SK-N-SH treated with all-trans-retinoic acid at 6 μM for 48 hours (cell line): Measurements from ENCODE around the gene STMN1.

ENCODE experiments used
- ATAC-seq: fragments of 200-7000 bp; cut with Tn5 transposase; 3 replicates; pipeline ENCODE4 v1.9.1; 2020; ENCODE audit warnings: mild to moderate bottlenecking, moderate library complexity
- ARNTL ChIP-seq: fragments of 450-650 bp; formaldehyde crosslinking; IDR thresholded peaks from 2 replicates; pipeline ENCODE4 v1.5.0; 2020; ENCODE audit warnings: low read depth, mild to moderate bottlenecking, moderate library complexity, borderline replicate concordance
- BACH2 ChIP-seq: fragments of 250-450 bp; sonication (Bioruptor Pico); IDR thresholded peaks from 2 replicates; pipeline ENCODE4 v1.9.0; 2021; ENCODE audit warnings: mild to moderate bottlenecking, borderline replicate concordance
- CSDC2 ChIP-seq: fragments of 250-450 bp; sonication (Bioruptor Pico); IDR thresholded peaks from 2 replicates; pipeline ENCODE4 v1.5.0; 2020; ENCODE audit warnings: mild to moderate bottlenecking, moderate library complexity
- ESRRG ChIP-seq: fragments of 250-450 bp; sonication (Bioruptor Pico); IDR thresholded peaks from 2 replicates; pipeline ENCODE4 v1.6.1; 2021; ENCODE audit warnings: mild to moderate bottlenecking
- GLIS3 ChIP-seq: fragments of 250-450 bp; sonication (Bioruptor Pico); IDR thresholded peaks from 2 replicates; pipeline ENCODE4 v1.5.0; 2020; ENCODE audit warnings: mild to moderate bottlenecking, moderate library complexity
- ISL1 ChIP-seq: fragments of 250-450 bp; sonication (Bioruptor Pico); IDR thresholded peaks from 2 replicates; pipeline ENCODE4 v2.1.2; 2022; ENCODE audit warnings: mild to moderate bottlenecking, moderate library complexity
- OSR1 ChIP-seq: fragments of 250-450 bp; sonication (Bioruptor Pico); IDR thresholded peaks from 2 replicates; pipeline ENCODE4 v1.8.0; 2022; ENCODE audit warnings: moderate library complexity, mild to moderate bottlenecking, inconsistent platforms
- PPARA ChIP-seq: fragments of 250-450 bp; sonication (Bioruptor Pico); IDR thresholded peaks from 2 replicates; pipeline ENCODE4 v1.5.0; 2020; ENCODE audit warnings: mild to moderate bottlenecking, borderline replicate concordance
- RARB ChIP-seq: fragments of 250-450 bp; sonication (Bioruptor Pico); IDR thresholded peaks from 2 replicates; pipeline ENCODE4 v1.8.0; 2021; ENCODE audit warnings: mild to moderate bottlenecking, moderate library complexity
- SNAI2 ChIP-seq: fragments of 250-450 bp; sonication (Bioruptor Pico); IDR thresholded peaks from 2 replicates; pipeline ENCODE4 v1.5.0; 2020; ENCODE audit warnings: mild to moderate bottlenecking, moderate library complexity
- TCF4 ChIP-seq: fragments of 250-450 bp; sonication (Bioruptor Pico); IDR thresholded peaks from 2 replicates; pipeline ENCODE4 v1.8.0; 2021; ENCODE audit warnings: mild to moderate bottlenecking, moderate library complexity, borderline replicate concordance
- TOX ChIP-seq: fragments of 250-450 bp; sonication (Bioruptor Pico); IDR thresholded peaks from 2 replicates; pipeline ENCODE4 v1.8.0; 2021; ENCODE audit warnings: mild to moderate bottlenecking, moderate library complexity, borderline replicate concordance
- ZFP3 ChIP-seq: fragments of 250-450 bp; sonication (Bioruptor Pico); IDR thresholded peaks from 2 replicates; pipeline ENCODE4 v1.5.0; 2020; ENCODE audit warnings: mild to moderate bottlenecking, moderate library complexity
- ZFP30 ChIP-seq: fragments of 450-650 bp; formaldehyde crosslinking; IDR thresholded peaks from 2 replicates; pipeline ENCODE4 v1.5.0; 2022; ENCODE audit warnings: mild to moderate bottlenecking, moderate library complexity
- ZNF565 ChIP-seq: fragments of 450-650 bp; formaldehyde crosslinking; conservative IDR thresholded peaks from 2 replicates; pipeline ENCODE4 v1.5.0; 2020; ENCODE audit warnings: low read depth, mild to moderate bottlenecking, moderate library complexity
- ZNF70 ChIP-seq: fragments of 450-650 bp; formaldehyde crosslinking; IDR thresholded peaks from 2 replicates; pipeline ENCODE4 v1.5.0; 2020; ENCODE audit warnings: mild to moderate bottlenecking, moderate library complexity
- ZNF8 ChIP-seq: fragments of 450-650 bp; formaldehyde crosslinking; IDR thresholded peaks from 2 replicates; pipeline ENCODE4 v1.5.0; 2020; ENCODE audit warnings: mild to moderate bottlenecking, moderate library complexity
- TF ChIP-seq, protein P1 (sequence below): fragments of 250-450 bp; sonication (Bioruptor Pico); IDR thresholded peaks from 2 replicates; pipeline ENCODE4 v1.8.0; 2021; ENCODE audit warnings: low read depth, mild to moderate bottlenecking, moderate library complexity, borderline replicate concordance
- TF ChIP-seq, protein P2 (sequence below): fragments of 250-450 bp; sonication (Bioruptor Pico); IDR thresholded peaks from 2 replicates; pipeline ENCODE4 v1.5.1; 2021; ENCODE audit warnings: mild to moderate bottlenecking, moderate library complexity
- TF ChIP-seq, protein P3 (sequence below): fragments of 250-450 bp; sonication (Bioruptor Pico); IDR thresholded peaks from 2 replicates; pipeline ENCODE4 v1.5.1; 2020; ENCODE audit warnings: low read depth, mild to moderate bottlenecking, moderate library complexity
- TF ChIP-seq, protein P4 (sequence below): fragments of 250-450 bp; sonication (Bioruptor Pico); IDR thresholded peaks from 2 replicates; pipeline ENCODE4 v1.8.0; 2020; ENCODE audit warnings: mild to moderate bottlenecking, moderate library complexity, borderline replicate concordance
- TF ChIP-seq, protein P5 (sequence below): fragments of 250-450 bp; sonication (Bioruptor Pico); IDR thresholded peaks from 2 replicates; pipeline ENCODE4 v1.5.0; 2020; ENCODE audit warnings: mild to moderate bottlenecking, moderate library complexity

The STMN1 gene

DNA sequence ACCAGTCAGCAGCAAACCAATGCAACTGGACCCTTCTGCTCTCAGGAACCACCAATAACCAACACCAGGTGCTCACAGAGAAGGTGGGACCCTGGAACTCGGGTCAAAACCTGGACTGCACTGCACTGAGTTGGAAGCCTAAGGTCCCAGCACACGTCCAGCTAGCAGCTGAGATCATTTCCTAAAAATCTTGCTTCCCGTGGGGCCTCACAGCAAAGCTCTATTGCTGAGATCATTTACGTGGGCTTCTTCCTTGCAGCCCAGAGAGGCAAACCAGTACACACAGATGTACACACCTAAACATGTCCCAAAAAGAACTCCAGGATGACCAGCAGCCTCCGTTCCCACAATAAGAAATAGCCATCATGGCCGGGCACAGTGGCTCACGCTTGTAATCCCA, 22.8 kb upstream of the STMN1 start:
- ATAC-seq, result no peak
- TF ChIP-seq TCF4 (CRISPR knock-in tag), result no peak
- TF ChIP-seq SNAI2 (CRISPR knock-in tag), result no peak
- no peak for TF ChIP-seq ZNF8 (CRISPR knock-in tag)
- TF ChIP-seq GLIS3 (CRISPR knock-in tag), result no peak
- no peak for TF ChIP-seq RARB
- TF ChIP-seq, protein P1, sequence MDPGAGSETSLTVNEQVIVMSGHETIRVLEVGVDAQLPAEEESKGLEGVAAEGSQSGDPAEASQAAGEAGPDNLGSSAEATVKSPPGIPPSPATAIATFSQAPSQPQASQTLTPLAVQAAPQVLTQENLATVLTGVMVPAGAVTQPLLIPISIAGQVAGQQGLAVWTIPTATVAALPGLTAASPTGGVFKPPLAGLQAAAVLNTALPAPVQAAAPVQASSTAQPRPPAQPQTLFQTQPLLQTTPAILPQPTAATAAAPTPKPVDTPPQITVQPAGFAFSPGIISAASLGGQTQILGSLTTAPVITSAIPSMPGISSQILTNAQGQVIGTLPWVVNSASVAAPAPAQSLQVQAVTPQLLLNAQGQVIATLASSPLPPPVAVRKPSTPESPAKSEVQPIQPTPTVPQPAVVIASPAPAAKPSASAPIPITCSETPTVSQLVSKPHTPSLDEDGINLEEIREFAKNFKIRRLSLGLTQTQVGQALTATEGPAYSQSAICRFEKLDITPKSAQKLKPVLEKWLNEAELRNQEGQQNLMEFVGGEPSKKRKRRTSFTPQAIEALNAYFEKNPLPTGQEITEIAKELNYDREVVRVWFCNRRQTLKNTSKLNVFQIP, result no peak
- TF ChIP-seq ESRRG (CRISPR knock-in tag), result no peak
- no peak for TF ChIP-seq ZFP30 (CRISPR knock-in tag)
- TF ChIP-seq, protein P2, sequence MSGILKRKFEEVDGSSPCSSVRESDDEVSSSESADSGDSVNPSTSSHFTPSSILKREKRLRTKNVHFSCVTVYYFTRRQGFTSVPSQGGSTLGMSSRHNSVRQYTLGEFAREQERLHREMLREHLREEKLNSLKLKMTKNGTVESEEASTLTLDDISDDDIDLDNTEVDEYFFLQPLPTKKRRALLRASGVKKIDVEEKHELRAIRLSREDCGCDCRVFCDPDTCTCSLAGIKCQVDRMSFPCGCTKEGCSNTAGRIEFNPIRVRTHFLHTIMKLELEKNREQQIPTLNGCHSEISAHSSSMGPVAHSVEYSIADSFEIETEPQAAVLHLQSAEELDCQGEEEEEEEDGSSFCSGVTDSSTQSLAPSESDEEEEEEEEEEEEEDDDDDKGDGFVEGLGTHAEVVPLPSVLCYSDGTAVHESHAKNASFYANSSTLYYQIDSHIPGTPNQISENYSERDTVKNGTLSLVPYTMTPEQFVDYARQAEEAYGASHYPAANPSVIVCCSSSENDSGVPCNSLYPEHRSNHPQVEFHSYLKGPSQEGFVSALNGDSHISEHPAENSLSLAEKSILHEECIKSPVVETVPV, result no peak
- no peak for TF ChIP-seq ZFP3 (CRISPR knock-in tag)
- TF ChIP-seq BACH2, result no peak
- TF ChIP-seq PPARA (CRISPR knock-in tag), result no peak
- no peak for TF ChIP-seq ISL1 (CRISPR knock-in tag)
- TF ChIP-seq, protein P3, sequence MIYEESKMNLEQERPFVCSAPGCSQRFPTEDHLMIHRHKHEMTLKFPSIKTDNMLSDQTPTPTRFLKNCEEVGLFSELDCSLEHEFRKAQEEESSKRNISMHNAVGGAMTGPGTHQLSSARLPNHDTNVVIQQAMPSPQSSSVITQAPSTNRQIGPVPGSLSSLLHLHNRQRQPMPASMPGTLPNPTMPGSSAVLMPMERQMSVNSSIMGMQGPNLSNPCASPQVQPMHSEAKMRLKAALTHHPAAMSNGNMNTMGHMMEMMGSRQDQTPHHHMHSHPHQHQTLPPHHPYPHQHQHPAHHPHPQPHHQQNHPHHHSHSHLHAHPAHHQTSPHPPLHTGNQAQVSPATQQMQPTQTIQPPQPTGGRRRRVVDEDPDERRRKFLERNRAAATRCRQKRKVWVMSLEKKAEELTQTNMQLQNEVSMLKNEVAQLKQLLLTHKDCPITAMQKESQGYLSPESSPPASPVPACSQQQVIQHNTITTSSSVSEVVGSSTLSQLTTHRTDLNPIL (CRISPR knock-in tag), result no peak
- no peak for TF ChIP-seq CSDC2 (CRISPR knock-in tag)
- no peak for TF ChIP-seq TOX
- no peak for TF ChIP-seq OSR1 (CRISPR knock-in tag)
- TF ChIP-seq, protein P4, sequence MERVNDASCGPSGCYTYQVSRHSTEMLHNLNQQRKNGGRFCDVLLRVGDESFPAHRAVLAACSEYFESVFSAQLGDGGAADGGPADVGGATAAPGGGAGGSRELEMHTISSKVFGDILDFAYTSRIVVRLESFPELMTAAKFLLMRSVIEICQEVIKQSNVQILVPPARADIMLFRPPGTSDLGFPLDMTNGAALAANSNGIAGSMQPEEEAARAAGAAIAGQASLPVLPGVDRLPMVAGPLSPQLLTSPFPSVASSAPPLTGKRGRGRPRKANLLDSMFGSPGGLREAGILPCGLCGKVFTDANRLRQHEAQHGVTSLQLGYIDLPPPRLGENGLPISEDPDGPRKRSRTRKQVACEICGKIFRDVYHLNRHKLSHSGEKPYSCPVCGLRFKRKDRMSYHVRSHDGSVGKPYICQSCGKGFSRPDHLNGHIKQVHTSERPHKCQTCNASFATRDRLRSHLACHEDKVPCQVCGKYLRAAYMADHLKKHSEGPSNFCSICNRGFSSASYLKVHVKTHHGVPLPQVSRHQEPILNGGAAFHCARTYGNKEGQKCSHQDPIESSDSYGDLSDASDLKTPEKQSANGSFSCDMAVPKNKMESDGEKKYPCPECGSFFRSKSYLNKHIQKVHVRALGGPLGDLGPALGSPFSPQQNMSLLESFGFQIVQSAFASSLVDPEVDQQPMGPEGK, result no peak
- TF ChIP-seq, all 23 proteins: peak for 0

DNA sequence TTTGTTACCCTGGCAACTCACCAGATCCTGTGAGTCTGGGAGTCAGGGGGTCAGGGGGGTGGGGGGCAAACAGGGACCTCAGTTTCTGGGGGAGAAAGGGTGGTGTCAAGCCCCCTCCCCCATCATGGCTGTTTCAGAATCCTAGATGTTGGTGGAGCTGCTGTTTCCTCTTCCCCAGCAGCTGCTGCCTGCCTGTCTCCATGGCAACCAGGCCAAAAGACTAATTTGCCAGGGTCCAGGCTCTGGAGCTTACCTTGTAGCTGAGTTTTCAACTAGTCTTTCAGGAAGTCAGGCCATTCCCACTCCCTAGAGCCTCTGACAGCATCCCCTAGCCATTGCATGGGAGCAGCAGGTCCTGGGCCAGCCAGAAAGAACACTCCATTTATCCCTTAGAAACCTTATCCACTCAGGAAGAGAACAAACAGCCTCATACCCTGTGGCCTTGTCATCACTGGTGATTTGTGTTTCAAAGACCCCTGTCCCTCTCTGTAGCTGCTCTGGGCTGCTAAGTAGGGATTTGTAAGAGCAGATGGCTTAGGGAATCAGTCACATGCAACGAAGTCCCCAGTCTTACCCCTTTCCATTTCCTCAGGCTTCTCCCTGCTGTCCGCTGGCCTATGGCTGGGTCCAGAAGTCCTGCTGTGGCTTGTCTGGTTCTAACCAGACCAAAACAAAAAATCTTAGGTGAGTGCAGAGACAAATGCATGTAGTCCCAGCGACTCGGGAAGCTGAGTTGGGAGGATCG, 21.5 kb upstream of the STMN1 start:
- ATAC-seq, result peak; percentile 67
- no peak for TF ChIP-seq ARNTL (CRISPR knock-in tag)
- TF ChIP-seq, protein P1, result no peak
- no peak for TF ChIP-seq ZNF565 (CRISPR knock-in tag)
- TF ChIP-seq BACH2, result no peak
- TF ChIP-seq, protein P5, sequence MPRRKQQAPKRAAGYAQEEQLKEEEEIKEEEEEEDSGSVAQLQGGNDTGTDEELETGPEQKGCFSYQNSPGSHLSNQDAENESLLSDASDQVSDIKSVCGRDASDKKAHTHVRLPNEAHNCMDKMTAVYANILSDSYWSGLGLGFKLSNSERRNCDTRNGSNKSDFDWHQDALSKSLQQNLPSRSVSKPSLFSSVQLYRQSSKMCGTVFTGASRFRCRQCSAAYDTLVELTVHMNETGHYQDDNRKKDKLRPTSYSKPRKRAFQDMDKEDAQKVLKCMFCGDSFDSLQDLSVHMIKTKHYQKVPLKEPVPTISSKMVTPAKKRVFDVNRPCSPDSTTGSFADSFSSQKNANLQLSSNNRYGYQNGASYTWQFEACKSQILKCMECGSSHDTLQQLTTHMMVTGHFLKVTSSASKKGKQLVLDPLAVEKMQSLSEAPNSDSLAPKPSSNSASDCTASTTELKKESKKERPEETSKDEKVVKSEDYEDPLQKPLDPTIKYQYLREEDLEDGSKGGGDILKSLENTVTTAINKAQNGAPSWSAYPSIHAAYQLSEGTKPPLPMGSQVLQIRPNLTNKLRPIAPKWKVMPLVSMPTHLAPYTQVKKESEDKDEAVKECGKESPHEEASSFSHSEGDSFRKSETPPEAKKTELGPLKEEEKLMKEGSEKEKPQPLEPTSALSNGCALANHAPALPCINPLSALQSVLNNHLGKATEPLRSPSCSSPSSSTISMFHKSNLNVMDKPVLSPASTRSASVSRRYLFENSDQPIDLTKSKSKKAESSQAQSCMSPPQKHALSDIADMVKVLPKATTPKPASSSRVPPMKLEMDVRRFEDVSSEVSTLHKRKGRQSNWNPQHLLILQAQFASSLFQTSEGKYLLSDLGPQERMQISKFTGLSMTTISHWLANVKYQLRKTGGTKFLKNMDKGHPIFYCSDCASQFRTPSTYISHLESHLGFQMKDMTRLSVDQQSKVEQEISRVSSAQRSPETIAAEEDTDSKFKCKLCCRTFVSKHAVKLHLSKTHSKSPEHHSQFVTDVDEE (CRISPR knock-in tag), result no peak
- TF ChIP-seq, protein P4, result no peak
- no peak for TF ChIP-seq TOX
- TF ChIP-seq, protein P3 (CRISPR knock-in tag), result no peak
- TF ChIP-seq ZNF8 (CRISPR knock-in tag), result no peak
- no peak for TF ChIP-seq SNAI2 (CRISPR knock-in tag)
- no peak for TF ChIP-seq RARB
- no peak for TF ChIP-seq ZNF70 (CRISPR knock-in tag)
- TF ChIP-seq TCF4 (CRISPR knock-in tag), result no peak
- TF ChIP-seq ZFP3 (CRISPR knock-in tag), result no peak
- TF ChIP-seq ISL1 (CRISPR knock-in tag), result no peak
- no peak for TF ChIP-seq ZFP30 (CRISPR knock-in tag)
- TF ChIP-seq, protein P2, result no peak
- TF ChIP-seq PPARA (CRISPR knock-in tag), result no peak
- no peak for TF ChIP-seq GLIS3 (CRISPR knock-in tag)
